Stimulated activated CD4-positive, alpha-beta T cell treated with anti-CD3 and anti-CD28 coated beads, Interleukin-4, amount 100 ng/mL, for 1 hour (primary cell): ENCODE measurements around the gene ACCSL.

ENCODE experiments used
- DNase-seq: peaks from one replicate; pipeline ENCODE4 v3.0.0-alpha.2; 2020

ACCSL gene

DNA sequence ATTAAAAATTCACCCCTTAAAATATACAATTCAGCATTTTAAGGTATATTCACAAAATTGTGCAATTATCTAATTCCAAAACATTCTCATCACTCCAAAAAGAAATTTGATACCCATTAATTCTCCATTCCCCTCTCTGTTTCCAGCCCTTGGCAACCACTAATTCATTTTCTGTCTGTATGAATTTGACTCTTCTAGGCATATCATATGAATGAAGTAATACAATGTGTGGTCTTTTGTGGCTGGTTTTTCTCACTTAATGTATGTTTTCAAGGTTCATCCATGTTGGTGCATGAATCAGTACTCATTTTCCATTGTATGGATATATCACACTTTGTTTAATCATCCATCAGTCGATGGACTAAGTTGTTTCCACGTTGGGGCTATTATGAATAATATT lies 29.0 kb upstream of the ACCSL start:
- DNase-seq: no peak

DNA sequence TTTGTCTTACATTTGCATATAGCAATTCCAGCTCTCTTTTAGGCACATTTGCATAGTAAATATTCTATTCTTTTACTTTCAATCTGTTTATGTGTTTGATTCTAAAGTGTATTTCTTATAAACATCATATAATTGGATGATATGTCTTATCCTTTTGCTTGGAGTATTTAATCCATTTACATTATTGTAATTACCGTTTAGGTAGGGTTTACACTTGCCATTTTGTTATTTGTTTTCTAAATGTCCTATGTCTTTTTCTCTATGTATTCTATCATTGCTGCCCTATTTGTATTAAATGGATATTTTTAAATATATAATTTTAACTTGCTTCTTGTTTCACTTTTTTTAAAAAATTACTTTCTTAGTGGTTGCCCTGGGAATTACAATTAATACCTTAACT lies 22.8 kb upstream of the ACCSL start:
- DNase-seq: no peak

- no peak for DNase-seq
Observed at GRCh38 chr11:44025727-44026126, 22.1 kb upstream of the ACCSL start.

- no peak for DNase-seq
Observed at GRCh38 chr11:44028401-44028800, 19.4 kb upstream of the ACCSL start.

DNA sequence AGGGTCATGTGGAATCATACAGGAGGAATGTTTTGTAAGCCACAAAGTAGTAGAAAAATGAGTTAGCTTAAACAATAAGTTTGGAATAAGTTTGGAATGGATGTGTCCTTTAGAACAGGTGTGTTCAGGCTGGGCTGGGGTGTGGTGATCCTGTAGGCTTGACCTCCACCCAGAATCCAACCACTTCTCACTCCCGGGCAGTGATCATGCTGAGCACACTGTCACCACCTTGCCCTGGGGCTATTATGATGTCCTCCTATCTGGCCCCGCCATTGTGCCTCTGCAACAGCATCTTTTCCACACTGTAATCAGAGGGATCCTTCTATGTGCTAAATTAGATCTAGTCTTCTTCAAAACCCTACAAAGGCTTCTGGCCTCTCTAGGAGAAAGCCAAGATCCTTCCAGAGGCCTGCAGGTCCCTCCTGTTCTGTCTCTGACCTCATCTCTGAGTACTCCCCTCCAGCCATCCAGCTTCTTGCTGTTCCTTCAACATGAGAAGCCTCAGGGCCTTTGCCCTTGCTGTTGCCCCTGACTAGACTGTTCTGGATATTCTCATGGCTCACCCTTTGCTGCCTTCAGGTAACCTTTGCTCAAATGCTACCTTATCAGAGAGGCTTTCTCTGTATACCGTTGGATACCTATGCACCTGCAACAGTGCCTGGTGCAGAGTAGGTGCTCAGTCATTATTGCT lies 18.8 kb upstream of the ACCSL start:
- no peak for DNase-seq

- DNase-seq: no peak
Observed at GRCh38 chr11:44029507-44029845, 18.3 kb upstream of the ACCSL start.

- DNase-seq: no peak
Observed at GRCh38 chr11:44029977-44030911, 17.5 kb upstream of the ACCSL start.

- no peak for DNase-seq
Observed at GRCh38 chr11:44030996-44031395, 16.8 kb upstream of the ACCSL start.

GRCh38 chr11:44031549-44031948 lies 16.2 kb upstream of the ACCSL start:
- no peak for DNase-seq

DNA sequence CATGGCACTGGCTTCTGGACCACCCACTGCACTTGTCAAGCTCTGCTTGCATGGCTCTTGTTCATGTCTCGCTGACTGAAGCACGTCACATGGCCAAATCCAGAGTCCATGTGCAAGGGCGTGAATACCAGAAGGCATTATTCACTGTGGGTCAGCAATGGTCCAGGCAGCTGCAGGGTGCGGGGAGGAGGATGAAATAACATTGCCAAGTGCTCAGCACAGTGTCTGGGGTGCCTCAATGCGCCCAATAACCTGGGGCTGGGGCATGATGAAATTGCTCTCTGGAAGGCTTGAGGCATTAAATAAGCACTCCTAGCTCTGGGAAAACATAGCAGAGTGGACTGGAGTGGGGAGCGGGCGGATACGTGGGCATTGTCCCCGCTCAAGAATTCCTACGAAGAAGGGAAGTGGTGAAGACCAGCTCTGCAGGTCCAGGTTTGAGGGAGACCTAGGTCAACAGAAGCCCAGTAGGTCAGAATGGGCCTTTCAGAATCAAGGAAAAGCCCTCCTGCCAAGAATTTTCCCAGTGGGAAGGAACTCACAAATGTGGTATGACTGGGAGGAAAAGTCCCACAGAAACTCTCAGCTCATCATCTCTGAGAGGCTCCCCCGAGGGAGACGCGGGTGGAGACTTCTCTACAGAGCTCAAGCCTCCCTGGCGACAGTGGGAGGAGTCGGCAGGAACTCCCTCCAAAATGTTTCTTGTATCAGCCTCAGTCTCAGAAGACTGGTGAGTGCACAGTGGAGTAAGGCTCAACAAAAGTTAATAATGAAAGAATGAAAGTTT lies 15.3 kb upstream of the ACCSL start:
- no peak for DNase-seq

GRCh38 chr11:44033411-44033850 lies 14.3 kb upstream of the ACCSL start:
- no peak for DNase-seq

- DNase-seq: no peak
Observed at GRCh38 chr11:44033856-44034255, 13.9 kb upstream of the ACCSL start.

DNA sequence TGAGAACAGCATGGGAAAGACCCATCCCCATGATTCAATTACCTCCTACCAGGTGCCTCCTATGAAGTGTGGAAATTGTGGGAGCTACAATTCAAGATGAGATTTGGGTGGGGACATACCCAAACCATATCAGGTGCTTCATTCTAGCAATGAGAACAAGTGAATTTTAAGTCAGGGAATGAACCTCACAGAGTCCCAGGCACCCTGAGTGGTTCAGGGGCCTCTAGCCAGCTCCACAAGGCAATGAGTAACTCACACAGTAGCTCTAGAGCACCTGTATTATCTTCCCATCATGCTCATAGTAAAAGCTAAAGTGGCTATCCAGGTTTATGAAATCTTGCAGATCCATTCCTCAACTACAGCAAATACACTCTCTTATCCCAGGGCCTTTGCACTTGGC lies 13.1 kb upstream of the ACCSL start:
- no peak for DNase-seq

- DNase-seq: peak; percentile 9
Observed at GRCh38 chr11:44036811-44037657, 10.7 kb upstream of the ACCSL start.

DNA sequence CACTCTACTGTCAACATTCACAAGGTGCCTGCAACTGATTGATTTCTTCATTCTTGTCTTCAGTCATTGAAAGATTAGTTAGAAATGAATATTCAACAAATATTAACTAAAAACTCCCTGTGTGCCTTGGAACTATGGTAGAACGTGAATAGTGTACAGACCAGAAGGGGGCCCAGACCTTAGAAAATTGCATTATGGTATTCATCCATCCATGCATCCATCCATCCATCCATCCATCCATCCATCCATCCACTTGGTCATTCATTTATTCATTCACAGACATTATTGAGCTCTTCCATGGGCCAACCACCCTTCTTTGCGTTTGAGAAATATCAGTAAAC lies 10.2 kb upstream of the ACCSL start:
- no peak for DNase-seq

DNA sequence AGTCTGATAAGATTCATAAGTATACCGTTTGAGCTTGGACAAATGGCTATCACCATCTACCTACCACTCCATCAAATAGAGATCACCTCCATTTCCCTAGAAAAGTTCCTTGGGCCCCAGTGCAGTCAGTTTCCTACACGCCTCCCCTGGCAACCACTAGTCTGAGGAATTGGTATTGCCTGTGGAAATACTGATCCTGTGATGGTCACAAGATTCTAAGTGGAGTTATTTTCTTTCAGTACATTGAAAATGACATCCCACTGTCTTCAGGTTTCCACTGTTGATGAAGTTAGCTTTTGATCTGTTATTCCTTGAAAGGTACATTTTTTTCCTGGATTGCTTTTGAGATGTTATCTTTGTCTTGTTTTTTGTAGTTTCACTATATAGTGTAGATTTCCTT lies 4.6 kb upstream of the ACCSL start:
- no peak for DNase-seq

GRCh38 chr11:44046182-44046581 lies 1.6 kb upstream of the ACCSL start:
- no peak for DNase-seq

DNA sequence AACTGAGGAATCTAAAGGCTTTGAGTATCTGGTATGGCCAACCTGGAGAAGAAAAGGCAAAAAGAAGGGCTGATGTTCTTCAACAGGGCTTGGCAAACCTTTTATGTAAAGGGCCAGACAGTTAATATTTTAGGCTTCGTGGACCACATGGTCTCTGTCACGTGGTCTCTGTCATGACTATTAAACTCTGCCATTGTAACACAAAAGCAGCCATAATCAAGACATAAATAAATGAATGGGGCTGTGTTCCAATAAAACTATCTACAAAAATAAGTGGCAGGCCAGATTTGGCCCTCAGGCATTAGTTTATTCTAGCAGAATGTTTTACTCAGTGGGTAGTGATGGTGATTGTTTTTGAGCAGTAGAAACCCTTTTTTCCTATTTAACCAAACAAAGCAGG lies 483 bp upstream of the ACCSL start:
- no peak for DNase-seq

GRCh38 chr11:44049832-44050231 lies 2.1 kb downstream of the ACCSL start:
- DNase-seq: no peak

- DNase-seq: no peak
Observed at GRCh38 chr11:44051171-44051570, 3.4 kb downstream of the ACCSL start.

DNA sequence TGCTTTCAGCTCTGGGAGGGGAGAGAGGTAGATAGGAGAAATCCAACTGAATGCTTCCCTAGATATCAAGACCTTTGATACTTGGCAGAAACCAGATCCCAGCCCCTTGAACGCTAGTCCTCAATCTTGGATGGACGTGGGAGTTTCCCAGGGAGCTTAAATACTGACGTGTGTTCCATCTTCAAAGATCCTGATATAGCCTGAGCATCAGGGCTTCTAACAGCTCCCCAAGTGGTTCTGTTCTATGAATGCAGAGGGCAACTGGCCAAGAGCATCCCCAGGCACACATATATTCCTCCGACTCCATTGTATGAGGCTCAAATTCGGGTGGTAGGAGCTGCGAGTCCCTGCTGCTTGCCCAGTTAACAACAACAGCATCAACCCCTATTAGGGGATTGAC lies 9.6 kb downstream of the ACCSL start:
- DNase-seq: no peak

- no peak for DNase-seq
Observed at GRCh38 chr11:44058275-44058674, 10.5 kb downstream of the ACCSL start.

DNA sequence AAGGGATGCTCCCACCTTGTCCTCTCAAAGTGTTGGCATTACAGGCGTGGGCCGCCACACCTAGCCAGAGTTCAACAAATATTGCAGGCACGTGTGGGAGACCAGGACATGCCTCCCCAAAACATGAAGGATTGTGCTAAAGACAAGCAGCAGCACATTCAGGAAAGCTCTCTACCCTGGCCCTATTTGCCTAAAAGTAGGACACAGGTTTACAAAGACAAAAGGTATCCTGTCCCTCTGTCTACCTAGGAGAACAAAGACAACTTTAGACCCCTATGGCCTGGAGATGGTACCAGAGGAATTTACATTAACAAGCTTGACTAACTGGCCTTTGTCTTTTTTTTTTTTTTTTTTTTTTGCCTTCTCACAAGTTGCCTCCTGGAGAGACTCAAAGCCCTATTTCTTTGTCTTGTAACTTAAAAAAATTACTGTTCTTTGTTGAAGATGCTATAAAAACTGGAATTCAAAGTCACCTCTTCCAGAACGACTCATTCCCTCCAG lies 17.4 kb downstream of the ACCSL start:
- no peak for DNase-seq
